Heart left ventricle (tissue), 16 donors: Measurements from ENCODE around the gene KCNG2. TPM values are rescaled to one million over a fixed set of nuclear protein-coding genes. Genes with fewer than 3 reads are reported as not detected.
A peak's percentile ranks its signal among the peaks of the same experiment; 100 is the strongest.

Experiments used
- ATAC-seq, 4 donors: fragments of 200-7000 bp; cut with Tn5 transposase; one replicate each; pipeline ENCODE4 v1.9.1; 2020 to 2022; ENCODE audit warnings: moderate library complexity in 4 of 4, mild to moderate bottlenecking in 3 of 4, moderate number of reproducible peaks in 1 of 4
- DNase-seq, 5 donors: peaks; one replicate each; pipeline ENCODE4 v3.0.0-alpha.2; 2020
- H3K27ac ChIP-seq, 12 donors: fragments of 200-600 bp; sonication (generic) in 4 of 12; one replicate each; pipeline versions ENCODE4 v1.5.0 to v1.8.0; 2016 to 2022; ENCODE audit warnings: mild to moderate bottlenecking in 2 of 12
- H3K27me3 ChIP-seq, 9 donors: fragments of 200-600 bp; sonication (generic) in 2 of 9; one replicate each; pipeline versions ENCODE4 v1.5.1 to v1.8.0; 2016 to 2022; ENCODE audit warnings: mild to moderate bottlenecking in 3 of 9
- H3K36me3 ChIP-seq, 9 donors: fragments of 200-600 bp; sonication (generic) in 2 of 9; one replicate each; pipeline versions ENCODE4 v1.5.0 to v1.8.0; 2018 to 2022; ENCODE audit warnings: mild to moderate bottlenecking in 2 of 9
- H3K4me1 ChIP-seq, 12 donors: fragments of 200-600 bp; sonication (generic) in 4 of 12; one replicate each; pipeline versions ENCODE4 v1.5.0 to v1.8.0; 2016 to 2022; ENCODE audit warnings: mild to moderate bottlenecking in 3 of 12
- H3K4me3 ChIP-seq, 12 donors: fragments of 200-600 bp; sonication (generic) in 4 of 12; one replicate each; pipeline versions ENCODE4 v1.5.0 to v1.8.0; 2017 to 2022; ENCODE audit warnings: mild to moderate bottlenecking in 9 of 12, moderate library complexity in 4 of 12
- H3K9me3 ChIP-seq, 12 donors: fragments of 200-600 bp; sonication (generic) in 4 of 12; one replicate each; pipeline versions ENCODE4 v1.5.0 to v1.8.0; 2016 to 2022; ENCODE audit warnings: mild to moderate bottlenecking in 1 of 12
- POLR2A ChIP-seq, 2 donors: fragments of 450-650 bp; IDR thresholded peaks; one replicate each; pipeline ENCODE4 v1.6.1; 2017; ENCODE audit warnings: antibody characterized with exemption in 2 of 2, mild to moderate bottlenecking in 2 of 2, moderate library complexity in 2 of 2
- WGBS, 4 donors: extraction: QIAGEN DNeasy Blood & Tissue Kit in 2 of 4; methylation state at CpG; one replicate each; pipeline versions ENCODE4 v1.1.5 to v1.1.7; 2013 to 2018; 5-methylcytosine and 5-hydroxymethylcytosine counted together
- intact Hi-C, 10 donors: fragments of 100-400 bp; cut with DNase I; formaldehyde crosslinking; loops; one replicate each; pipeline versions ENCODE4 v1.11.1 to v1.14.2; 2022
- polyA plus RNA-seq, 2 donors: library from polyadenylated mRNA; stranded (reverse); fragments of 200-250 nt; gene quantifications; one replicate each; pipeline ENCODE4 v1.2.3, GENCODE V29; 2013
- total RNA-seq, 9 donors: library from RNA; depleted of rRNA in 2 of 9; stranded (reverse); fragments of >200 nt in 2 of 9; fragmentation: NEBNext Ultra II Directional in 3 of 9; extraction: Animal tissue kit (Norgen Biotek cat#: 25700) in 3 of 9; gene quantifications; one replicate each; pipeline versions ENCODE4 v1.1.0 to v1.2.4, GENCODE V29; 2016 to 2023
- TF ChIP-seq, protein P1 (sequence below), 12 donors: fragments of 200-600 bp; sonication (generic) in 4 of 12; IDR thresholded peaks; one replicate each; pipeline versions ENCODE4 v1.5.0 to v1.8.0; 2018 to 2022; ENCODE audit warnings: antibody characterized with exemption in 12 of 12, mild to moderate bottlenecking in 5 of 12
- donor health status: ischemic (EF 13 %, LVEDD 7.1; RV severe dilation, severe dysfunction).
- donor health status: healthy with polysubstance abuse.
- donor health status: DM: no; HTN: yes; CAD: no.
- donor health status: DM: no; HTN: no; CAD: no.
- donor health status: ischemic (EF 25% LVEDD 6.9; RV normal size, moderate dysfunction).
- donor health status: ischemic (EF 25% LVEDD 5.7; RV mildly dilated, moderate dysfunction).
- donor health status: healthy.
- donor health status: DM: yes; HTN: yes; CAD: no.
- donor health status: ischemic (EF 35%, LVEDD 5.7; RV mildly dilated, moderate dysfunction).
- donor health status: nonischemic (EF 11% LVEDD 7.7; RV severe dilation, severe dysfunction).
- donor health status: DM: yes; HTN: yes; CAD: no.
- donor health status: PGD.
- donor health status: ischemic (EF 29% LVEDD 5.4; RV normal size, mild dysfunction).
- donor health status: nonischemic (EF 23%, LVEDD 6.1; RV moderate dilation, normal function).

Gene KCNG2
- total and polyA plus RNA-seq, 11 donors = 0.07 to 1.5 (median 0.18) TPM; not detected in 8

DNA sequence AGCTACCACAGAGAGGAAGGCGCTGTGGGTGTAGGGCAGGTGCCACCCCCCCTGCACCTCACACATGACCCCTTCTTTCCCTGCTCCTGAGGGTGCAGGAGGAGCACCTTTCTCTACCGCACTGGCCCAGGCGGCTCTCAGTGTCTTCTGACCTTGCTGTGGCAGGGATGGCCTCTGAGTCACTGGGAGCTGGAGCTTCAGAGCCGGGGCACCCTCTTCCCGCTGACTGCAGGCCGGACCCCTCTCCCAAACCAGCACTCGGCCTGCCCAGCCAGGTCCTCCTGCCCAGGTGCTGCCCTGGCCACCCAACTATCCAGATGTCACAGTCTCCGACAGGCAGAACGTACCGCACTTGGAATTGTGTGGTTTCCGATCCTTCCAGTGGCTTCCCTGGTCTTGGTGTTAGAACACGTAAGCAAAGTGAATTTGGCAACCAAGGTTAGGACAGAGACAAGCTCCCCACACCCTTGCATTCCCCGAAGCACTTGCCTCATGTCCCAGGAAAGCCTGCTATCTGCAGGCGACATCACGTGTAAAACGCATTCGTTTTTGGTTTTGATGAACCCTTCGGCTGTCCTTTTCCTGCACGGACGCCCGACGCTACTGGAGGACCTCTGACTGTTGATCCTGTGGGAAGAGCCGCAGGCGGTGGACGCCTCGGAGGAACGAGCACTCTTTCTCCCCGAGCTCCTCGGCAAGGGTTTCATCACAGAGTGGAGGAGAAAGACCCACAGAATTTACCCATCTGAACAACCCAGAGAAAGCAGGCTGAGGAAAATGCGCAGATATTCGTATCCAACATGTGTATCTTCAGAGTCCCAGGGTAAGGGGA lies 24.7 kb upstream of the KCNG2 start:
- Histone ChIP-seq H3K36me3 (no peaks in the 10 kb centered on the region), H3K4me3 (no peak overlapping the region), H3K27me3 (peaks cover 0 to 43% (median 3%) of the 10 kb centered on the region in 9 donors), H3K4me1 (no peaks in the 10 kb centered on the region), H3K9me3 (peaks cover 0 to 20% (median 6%) of the 10 kb centered on the region in 12 donors), H3K27ac (no peak overlapping the region)
- DNase-seq = peak in 1 of 5 donors; percentile 10
- intact Hi-C loops = no loop called here
- no peak for ATAC-seq
- 87 to 92% (median 91%) methylated on average over 31 of the region's 31 CpGs for WGBS, 4 donors
- TF ChIP-seq, protein P1, sequence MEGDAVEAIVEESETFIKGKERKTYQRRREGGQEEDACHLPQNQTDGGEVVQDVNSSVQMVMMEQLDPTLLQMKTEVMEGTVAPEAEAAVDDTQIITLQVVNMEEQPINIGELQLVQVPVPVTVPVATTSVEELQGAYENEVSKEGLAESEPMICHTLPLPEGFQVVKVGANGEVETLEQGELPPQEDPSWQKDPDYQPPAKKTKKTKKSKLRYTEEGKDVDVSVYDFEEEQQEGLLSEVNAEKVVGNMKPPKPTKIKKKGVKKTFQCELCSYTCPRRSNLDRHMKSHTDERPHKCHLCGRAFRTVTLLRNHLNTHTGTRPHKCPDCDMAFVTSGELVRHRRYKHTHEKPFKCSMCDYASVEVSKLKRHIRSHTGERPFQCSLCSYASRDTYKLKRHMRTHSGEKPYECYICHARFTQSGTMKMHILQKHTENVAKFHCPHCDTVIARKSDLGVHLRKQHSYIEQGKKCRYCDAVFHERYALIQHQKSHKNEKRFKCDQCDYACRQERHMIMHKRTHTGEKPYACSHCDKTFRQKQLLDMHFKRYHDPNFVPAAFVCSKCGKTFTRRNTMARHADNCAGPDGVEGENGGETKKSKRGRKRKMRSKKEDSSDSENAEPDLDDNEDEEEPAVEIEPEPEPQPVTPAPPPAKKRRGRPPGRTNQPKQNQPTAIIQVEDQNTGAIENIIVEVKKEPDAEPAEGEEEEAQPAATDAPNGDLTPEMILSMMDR (IDR thresholded peaks at IDR 0.05) = no peak
- no peak for TF ChIP-seq POLR2A (IDR thresholded peaks at IDR 0.05)

DNA sequence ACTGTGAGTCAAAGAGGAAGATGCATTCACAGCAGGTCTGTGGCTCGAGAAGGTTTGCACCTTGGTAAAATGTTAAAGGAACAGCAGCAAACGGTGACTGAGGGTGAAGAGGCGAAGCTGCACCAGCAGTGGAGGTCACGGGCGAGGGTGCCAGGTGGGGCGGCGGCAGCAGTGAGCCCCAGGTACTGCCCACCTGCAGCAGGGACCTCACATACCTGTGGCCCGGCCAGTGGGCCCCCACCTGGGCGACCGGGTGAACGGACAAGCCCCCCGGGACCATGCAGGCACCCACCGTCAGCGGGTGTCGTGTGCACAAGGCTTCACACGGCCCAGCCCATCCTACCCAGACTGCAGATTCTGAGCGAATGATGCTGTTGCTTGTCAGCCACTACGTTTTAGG lies 23.6 kb upstream of the KCNG2 start:
- DNase-seq (peak in 1 of 5 donors; percentile 8), ATAC-seq (no peak)
- H3K4me3 ChIP-seq = no peak overlapping the region
- no peaks in the 10 kb centered on the region for H3K36me3 ChIP-seq
- no peak for TF ChIP-seq POLR2A (IDR thresholded peaks at IDR 0.05)
- TF ChIP-seq, protein P1 (IDR thresholded peaks at IDR 0.05) = no peak
- H3K4me1 ChIP-seq = no peaks in the 10 kb centered on the region
- intact Hi-C loops = no loop called here
- H3K27me3 ChIP-seq = peaks cover 0 to 46% (median 3%) of the 10 kb centered on the region in 9 donors
- H3K27ac ChIP-seq = no peak overlapping the region
- WGBS, 4 donors = 71 to 86% (median 75%) methylated on average over 12 to 18 of the region's 18 CpGs
- H3K9me3 ChIP-seq = peaks cover 0 to 10% (median 0%) of the 10 kb centered on the region in 12 donors

DNA sequence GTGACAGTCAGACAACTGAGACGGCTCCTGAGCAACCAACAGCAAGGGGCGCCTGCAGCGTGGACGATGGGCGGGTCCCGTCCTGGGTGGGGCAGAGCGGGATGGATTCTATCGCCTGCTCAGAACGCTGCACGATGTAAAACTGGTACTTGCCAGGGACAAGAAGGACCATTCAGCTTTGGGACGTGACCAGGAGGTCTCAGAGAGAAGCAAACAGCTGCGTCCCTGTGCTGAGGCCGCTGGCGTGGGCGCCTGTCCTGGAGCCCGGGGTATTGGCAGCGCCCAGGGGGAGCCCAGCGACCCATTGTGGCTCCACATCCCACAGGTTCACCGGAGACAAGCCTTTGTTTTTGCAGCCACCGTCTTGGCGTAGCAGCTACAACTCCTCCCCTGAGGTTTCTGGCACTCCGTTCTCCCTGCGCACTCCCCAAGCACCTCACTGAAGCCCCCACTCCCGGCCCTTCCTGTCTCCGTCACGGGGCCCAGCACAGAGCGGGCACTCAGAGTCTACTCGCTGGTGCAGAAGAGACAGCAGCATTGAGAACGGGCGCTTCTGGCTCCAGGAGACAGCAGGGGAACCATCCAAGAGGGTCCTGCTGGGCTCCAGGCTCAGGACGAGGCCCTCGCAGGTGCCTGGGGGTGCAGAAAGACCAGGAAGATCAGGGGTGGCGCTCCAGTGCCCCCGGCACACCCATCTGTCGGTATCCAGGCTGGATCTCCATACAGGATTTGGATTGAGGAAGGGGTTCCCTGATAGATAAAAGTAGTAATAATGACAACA lies 22.1 kb upstream of the KCNG2 start:
- no peak for TF ChIP-seq POLR2A (IDR thresholded peaks at IDR 0.05)
- TF ChIP-seq, protein P1 (IDR thresholded peaks at IDR 0.05) = no peak
- DNase-seq = no peak
- Histone ChIP-seq H3K36me3 (no peaks in the 10 kb centered on the region), H3K4me1 (no peaks in the 10 kb centered on the region), H3K27me3 (peaks cover 0 to 46% (median 3%) of the 10 kb centered on the region in 9 donors), H3K4me3 (no peak overlapping the region), H3K27ac (no peak overlapping the region), H3K9me3 (no peaks in the 10 kb centered on the region)
- 80 to 85% (median 82%) methylated on average over 32 to 35 of the region's 35 CpGs for WGBS, 4 donors
- no peak for ATAC-seq
- intact Hi-C loops = no loop called here

DNA sequence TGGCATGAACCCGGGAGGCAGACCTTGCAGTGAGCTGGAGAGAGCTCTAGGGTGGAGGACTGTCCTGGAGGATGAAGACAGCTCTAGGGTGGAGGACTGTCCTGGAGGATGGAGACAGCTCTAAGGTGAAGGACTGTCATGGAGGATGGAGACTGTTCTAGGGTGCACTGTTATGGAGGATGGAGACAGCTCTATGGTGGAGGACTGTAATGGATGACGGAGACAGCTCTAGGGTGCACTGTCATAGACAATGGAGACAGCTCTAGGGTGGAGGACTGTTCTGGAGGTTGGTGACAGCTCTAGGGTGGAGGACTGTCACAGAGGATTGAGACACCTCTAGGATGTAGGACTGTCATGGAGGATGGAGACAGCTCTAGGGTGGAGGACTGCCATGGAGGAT lies 21.1 kb upstream of the KCNG2 start:
- Histone ChIP-seq H3K27me3 (peaks cover 0 to 49% (median 3%) of the 10 kb centered on the region in 9 donors), H3K27ac (no peak overlapping the region), H3K36me3 (no peaks in the 10 kb centered on the region), H3K4me1 (no peaks in the 10 kb centered on the region), H3K9me3 (no peaks in the 10 kb centered on the region), H3K4me3 (no peak overlapping the region)
- 63 to 91% (median 76%) methylated on average over 2 of the region's 2 CpGs for WGBS, 4 donors
- DNase-seq (no peak), ATAC-seq (no peak)
- intact Hi-C loops = no loop called here
- no peak for TF ChIP-seq POLR2A (IDR thresholded peaks at IDR 0.05)
- TF ChIP-seq, protein P1 (IDR thresholded peaks at IDR 0.05) = no peak
